Thyroid gland (tissue), 4 donors: ENCODE measurements around the gene MRNIP. TPM values are rescaled to one million over a fixed set of nuclear protein-coding genes. Genes with fewer than 3 reads are reported as not detected.

Experiments used
- DNase-seq, 2 donors: peaks; one replicate each; pipeline ENCODE4 v3.0.0-alpha.2; 2019
- H3K27ac ChIP-seq, 3 donors: fragments of 200-600 bp; sonication (generic); 1 replicate in 2 of 3; 2 replicates in 1 of 3; pipeline ENCODE4 v1.5.1; 2016 to 2019; ENCODE audit warnings: mild to moderate bottlenecking in 1 of 3, moderate library complexity in 1 of 3
- H3K27me3 ChIP-seq: fragments of 200-600 bp; sonication (generic); one replicate; pipeline ENCODE4 v1.5.1; 2019
- H3K36me3 ChIP-seq, 2 donors: fragments of 200-600 bp; sonication (generic); one replicate each; pipeline ENCODE4 v1.5.1; 2016 to 2019
- H3K4me1 ChIP-seq, 2 donors: fragments of 200-600 bp; sonication (generic); one replicate each; pipeline ENCODE4 v1.5.1; 2017 to 2019
- H3K4me3 ChIP-seq, 3 donors: fragments of 200-600 bp; sonication (generic); replicated peaks in 1 of 3; 1 replicate in 2 of 3; 2 replicates in 1 of 3; pipeline ENCODE4 v1.5.1; 2016; ENCODE audit warnings: mild to moderate bottlenecking in 1 of 3
- H3K9me3 ChIP-seq: fragments of 200-600 bp; sonication (generic); one replicate; pipeline ENCODE4 v1.5.1; 2017
- CTCF ChIP-seq, 6 experiments: fragments of 200-600 bp in 3 of 6; fragments of 450-650 bp in 3 of 6; sonication (generic) in 3 of 6; IDR thresholded peaks; one replicate each; pipeline ENCODE4 v1.5.1; 2016 to 2019; ENCODE audit warnings: antibody characterized with exemption in 6 of 6, mild to moderate bottlenecking in 2 of 6, inconsistent platforms in 1 of 6, moderate library complexity in 1 of 6
- POLR2A ChIP-seq, 2 donors: fragments of 450-650 bp; IDR thresholded peaks; one replicate each; pipeline ENCODE4 v1.6.1; 2017; ENCODE audit warnings: antibody characterized with exemption in 2 of 2, mild to moderate bottlenecking in 2 of 2, moderate library complexity in 1 of 2
- whole genome bisulfite sequencing, 2 donors: methylation state at CpG; one replicate each; pipeline ENCODE4 v1.1.5; 2017; 5-methylcytosine and 5-hydroxymethylcytosine counted together
- intact Hi-C: fragments of 100-400 bp; cut with DNase I; formaldehyde crosslinking; loops from one replicate; pipeline ENCODE4 v1.15.1; 2023
- total RNA-seq, 4 donors: library from RNA; depleted of rRNA; stranded (reverse); fragments of >200 nt; gene quantifications; one replicate each; pipeline ENCODE4 v1.2.3, GENCODE V29; 2016

MRNIP gene
- total RNA-seq, 4 donors from 2014 or later: 37.1 to 68.2 (median 52.1) TPM

- peak overlapping the region in 1 of 3 donors; percentile 27 for H3K4me3 ChIP-seq
- intact Hi-C loops: no loop called here
- no peak for DNase-seq
- H3K27ac ChIP-seq: peak overlapping the region; percentile 97 to 100 (median 99)
- H3K9me3 ChIP-seq: no peaks in the 10 kb centered on the region
- no peaks in the 10 kb centered on the region for H3K27me3 ChIP-seq
- 63 to 69% methylated on average over 14 of the region's 14 CpGs for WGBS, 2 donors
- peaks cover 43 to 49% of the 10 kb centered on the region in 2 donors for H3K4me1 ChIP-seq
- peaks cover 8 to 19% of the 10 kb centered on the region in 2 donors for H3K36me3 ChIP-seq
- TF ChIP-seq CTCF (IDR thresholded peaks at IDR 0.05) (no peak), POLR2A (IDR thresholded peaks at IDR 0.05) (no peak)
These were observed 40.5 kb downstream of the MRNIP start for GRCh38 chr5:179817890-179818745.

GRCh38 chr5:179817470-179817840, 41.2 kb downstream of the MRNIP start:
- Histone ChIP-seq H3K36me3 (peaks cover 2 to 12% of the 10 kb centered on the region in 2 donors), H3K27me3 (no peaks in the 10 kb centered on the region), H3K9me3 (no peaks in the 10 kb centered on the region), H3K4me1 (peaks cover 37 to 43% of the 10 kb centered on the region in 2 donors), H3K27ac (peak overlapping the region in 2 of 3 donors; percentile 48 to 67), H3K4me3 (peak overlapping the region in 1 of 3 donors; percentile 49)
- peak in 1 of 2 donors; percentile 5 for DNase-seq
- intact Hi-C loops: no loop called here
- 78 to 95% methylated on average over 7 of the region's 8 CpGs for WGBS, 2 donors
- TF ChIP-seq POLR2A (IDR thresholded peaks at IDR 0.05) (no peak), CTCF (IDR thresholded peaks at IDR 0.05) (no peak)

GRCh38 chr5:179816796-179817469, 41.7 kb downstream of the MRNIP start:
- intact Hi-C loops: no loop called here
- TF ChIP-seq CTCF (IDR thresholded peaks at IDR 0.05) (no peak), POLR2A (IDR thresholded peaks at IDR 0.05) (peak in 1 of 2 donors; percentile 46)
- Histone ChIP-seq H3K4me1 (peaks cover 32 to 39% of the 10 kb centered on the region in 2 donors), H3K36me3 (peaks cover 0 to 7% of the 10 kb centered on the region in 2 donors), H3K9me3 (no peaks in the 10 kb centered on the region), H3K27ac (peak overlapping the region in 2 of 3 donors; percentile 48 to 67), H3K27me3 (no peaks in the 10 kb centered on the region), H3K4me3 (peak overlapping the region in 2 of 3 donors; percentile 26 to 49)
- peak in 1 of 2 donors; percentile 44 for DNase-seq
- 8 to 12% methylated on average over 5 to 8 of the region's 72 CpGs for WGBS, 2 donors

- peak overlapping the region in 1 of 3 donors; percentile 49 for H3K4me3 ChIP-seq
- 37 to 52% methylated on average over 11 to 19 of the region's 23 CpGs for WGBS, 2 donors
- peaks cover 31 to 39% of the 10 kb centered on the region in 2 donors for H3K4me1 ChIP-seq
- H3K27me3 ChIP-seq: no peaks in the 10 kb centered on the region
- intact Hi-C loops: no loop called here
- TF ChIP-seq CTCF (IDR thresholded peaks at IDR 0.05): no peak
- no peak for TF ChIP-seq POLR2A (IDR thresholded peaks at IDR 0.05)
- no peaks in the 10 kb centered on the region for H3K9me3 ChIP-seq
- DNase-seq: peak in 1 of 2 donors; percentile 11
- peaks cover 0 to 5% of the 10 kb centered on the region in 2 donors for H3K36me3 ChIP-seq
- H3K27ac ChIP-seq: peak overlapping the region in 2 of 3 donors; percentile 48 to 67
These were observed 42.2 kb downstream of the MRNIP start for GRCh38 chr5:179816401-179816795.
